Putamen (tissue), 1 donor: ENCODE data around the gene MUC12.
"Not testable (repeated sequence)": the region's sequence is repeated elsewhere in the genome, so short reads cannot be mapped to it uniquely, and the experiment has no call there.

Source experiments
- DNase-seq: peaks from one replicate; pipeline ENCODE4 v3.0.0-alpha.2; 2016; ENCODE audit warnings: low spot score

MUC12 gene

DNA sequence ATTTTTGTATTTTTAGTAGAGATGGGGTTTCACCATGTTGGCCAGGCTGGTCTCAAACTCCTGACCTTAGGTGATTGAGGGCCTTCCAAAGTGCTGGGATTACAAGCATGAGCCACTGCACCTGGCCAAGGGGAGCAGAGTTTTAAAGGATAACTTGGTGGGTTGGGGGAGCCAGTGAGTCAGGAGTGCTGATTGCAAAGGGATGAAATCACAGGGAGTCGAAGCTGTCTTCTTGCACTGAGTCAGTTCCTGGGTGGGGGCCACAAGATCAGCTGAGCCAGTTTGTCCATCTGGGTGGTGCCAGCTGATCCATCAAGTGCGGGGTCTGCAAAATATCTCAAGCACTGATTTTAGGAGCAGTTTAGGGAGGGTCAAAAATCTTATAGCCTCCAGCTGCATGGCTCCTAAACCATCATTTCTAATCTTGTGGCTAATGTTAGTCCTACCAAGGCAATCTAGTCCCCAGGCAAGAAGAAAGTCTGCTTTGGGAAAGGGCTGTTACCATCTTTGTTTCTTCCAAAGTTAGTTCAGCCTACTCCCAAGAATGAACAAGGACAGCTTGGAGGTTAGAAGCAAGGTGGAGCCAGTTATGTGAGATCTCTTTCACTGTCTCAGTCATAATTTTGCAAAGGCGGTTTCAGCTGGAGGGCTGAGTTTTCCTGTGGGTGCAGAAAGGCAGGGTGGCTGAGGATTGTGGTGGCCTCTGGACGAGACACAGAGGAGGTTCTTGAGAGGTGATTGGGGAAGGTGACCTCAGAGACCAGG is 15.8 kb downstream of the MUC12 start:
- DNase-seq = not testable (repeated sequence)

GRCh38 chr7:100991631-100992030 is 22.3 kb downstream of the MUC12 start:
- no peak for DNase-seq

- not testable (repeated sequence) for DNase-seq
These were observed 22.9 kb downstream of the MUC12 start for GRCh38 chr7:100992280-100992679.

GRCh38 chr7:100994671-100995070 is 25.3 kb downstream of the MUC12 start:
- not testable (repeated sequence) for DNase-seq

DNA sequence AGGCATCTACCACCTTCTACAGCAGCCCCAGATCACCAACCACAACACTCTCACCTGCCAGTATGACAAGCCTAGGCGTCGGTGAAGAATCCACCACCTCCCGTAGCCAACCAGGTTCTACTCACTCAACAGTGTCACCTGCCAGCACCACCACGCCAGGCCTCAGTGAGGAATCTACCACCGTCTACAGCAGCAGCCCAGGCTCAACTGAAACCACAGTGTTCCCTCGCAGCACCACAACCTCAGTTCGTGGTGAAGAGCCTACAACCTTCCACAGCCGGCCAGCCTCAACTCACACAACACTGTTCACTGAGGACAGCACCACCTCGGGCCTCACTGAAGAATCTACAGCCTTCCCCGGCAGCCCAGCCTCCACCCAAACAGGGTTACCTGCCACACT is 29.2 kb downstream of the MUC12 start:
- DNase-seq = not testable (repeated sequence)

GRCh38 chr7:100999334-100999733 is 30.0 kb downstream of the MUC12 start:
- DNase-seq = not testable (repeated sequence)

GRCh38 chr7:101000025-101000424 is 30.7 kb downstream of the MUC12 start:
- not testable (repeated sequence) for DNase-seq

- DNase-seq = not testable (repeated sequence)
These were observed 33.0 kb downstream of the MUC12 start for GRCh38 chr7:101002333-101002732.

- not testable (repeated sequence) for DNase-seq
These were observed 38.0 kb downstream of the MUC12 start for GRCh38 chr7:101007361-101007760.

- no peak for DNase-seq
These were observed 40.3 kb downstream of the MUC12 start for GRCh38 chr7:101009629-101010028.

DNA sequence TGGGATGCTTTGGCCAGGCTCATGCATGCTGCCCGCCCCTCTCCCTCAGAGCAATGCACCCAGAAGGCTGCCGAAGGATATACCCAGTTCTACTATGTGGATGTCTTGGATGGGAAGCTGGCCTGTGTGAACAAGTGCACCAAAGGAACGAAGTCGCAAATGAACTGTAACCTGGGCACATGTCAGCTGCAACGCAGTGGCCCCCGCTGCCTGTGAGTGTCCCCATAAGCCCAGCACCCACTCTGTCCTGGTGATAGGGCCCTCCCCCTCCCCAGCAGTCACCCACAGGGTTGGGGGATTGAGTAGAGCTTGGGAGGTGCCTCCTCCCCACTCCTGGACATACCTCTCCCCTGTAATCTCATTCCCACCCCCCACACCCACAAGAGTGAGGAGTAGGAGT is 43.6 kb downstream of the MUC12 start:
- DNase-seq = no peak

DNA sequence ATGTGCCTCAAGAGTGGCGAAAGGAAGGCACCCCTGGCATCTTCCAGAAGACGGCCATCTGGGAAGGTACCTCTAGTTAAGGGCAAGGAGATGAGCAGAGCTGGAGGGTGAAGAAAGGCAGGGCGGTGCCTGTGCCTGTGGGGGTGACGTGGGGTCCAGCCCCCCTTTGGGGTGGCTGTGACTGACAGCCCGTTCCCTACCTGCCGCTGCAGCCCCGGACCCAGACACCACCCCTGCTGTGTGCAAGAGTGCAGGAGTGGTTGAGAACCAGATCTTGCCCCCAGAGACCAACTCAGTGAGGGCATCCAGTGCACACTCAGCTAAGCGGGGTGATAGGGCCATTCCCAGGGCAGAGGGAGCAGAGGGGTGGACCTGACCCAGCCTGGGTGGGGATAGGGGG is 46.3 kb downstream of the MUC12 start:
- no peak for DNase-seq

- no peak for DNase-seq
These were observed 47.9 kb downstream of the MUC12 start for GRCh38 chr7:101017064-101017777.

- no peak for DNase-seq
These were observed 49.2 kb downstream of the MUC12 start for GRCh38 chr7:101018271-101019167.

DNA sequence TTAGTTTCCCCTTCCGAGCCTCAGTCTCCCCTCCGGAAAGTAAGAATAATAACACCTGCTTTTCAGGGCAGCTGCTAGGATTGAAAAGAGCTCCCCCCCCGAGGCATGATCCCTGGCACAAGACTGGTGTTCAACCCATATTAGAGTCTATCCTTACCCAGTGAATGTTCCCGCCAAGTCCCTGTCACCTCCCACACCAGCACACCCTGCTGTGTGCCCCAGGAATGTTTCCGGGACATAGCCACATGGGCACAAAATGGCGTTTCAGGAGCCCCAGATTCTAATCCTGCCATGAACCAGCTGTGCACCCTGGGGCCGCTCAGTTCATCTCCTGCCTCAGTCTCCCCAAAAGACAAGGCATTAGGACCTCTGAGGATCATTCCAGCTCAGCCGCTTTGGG is 51.1 kb downstream of the MUC12 start:
- no peak for DNase-seq

- DNase-seq = no peak
These were observed 52.3 kb downstream of the MUC12 start for GRCh38 chr7:101021703-101022102.

- DNase-seq = no peak
These were observed 54.5 kb downstream of the MUC12 start for GRCh38 chr7:101023839-101024238.

DNA sequence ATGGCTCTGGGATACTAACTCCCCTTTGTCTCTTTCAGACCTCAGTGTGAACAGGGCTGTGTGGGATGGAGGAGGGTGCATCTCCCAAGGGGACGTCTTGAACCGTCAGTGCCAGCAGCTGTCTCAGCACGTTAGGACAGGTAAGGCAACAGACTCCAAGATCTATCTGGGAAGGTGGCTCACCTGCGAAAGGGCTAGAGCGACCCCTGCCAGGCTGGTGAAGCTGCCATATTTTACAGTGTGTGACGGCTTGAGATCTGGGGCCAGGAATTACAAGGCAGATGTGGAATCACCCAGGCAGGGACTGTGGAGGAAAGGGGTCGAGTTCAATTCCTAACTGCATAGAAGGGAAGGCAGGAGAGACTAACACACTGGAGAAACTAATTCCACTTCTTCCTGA is 61.7 kb downstream of the MUC12 start:
- DNase-seq = no peak

- no peak for DNase-seq
These were observed 66.6 kb downstream of the MUC12 start for GRCh38 chr7:101035941-101036340.

DNA sequence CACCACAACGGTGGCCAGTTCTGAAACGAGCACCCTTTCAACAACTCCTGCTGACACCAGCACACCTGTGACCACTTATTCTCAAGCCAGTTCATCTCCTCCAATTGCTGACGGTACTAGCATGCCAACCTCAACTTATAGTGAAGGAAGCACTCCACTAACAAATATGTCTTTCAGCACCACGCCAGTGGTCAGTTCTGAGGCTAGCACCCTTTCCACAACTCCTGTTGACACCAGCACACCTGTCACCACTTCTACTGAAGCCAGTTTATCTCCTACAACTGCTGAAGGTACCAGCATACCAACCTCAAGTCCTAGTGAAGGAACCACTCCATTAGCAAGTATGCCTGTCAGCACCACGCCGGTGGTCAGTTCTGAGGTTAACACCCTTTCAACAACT is 71.9 kb downstream of the MUC12 start:
- not testable (repeated sequence) for DNase-seq

GRCh38 chr7:101058355-101058754 is 89.0 kb downstream of the MUC12 start:
- no peak for DNase-seq

DNA sequence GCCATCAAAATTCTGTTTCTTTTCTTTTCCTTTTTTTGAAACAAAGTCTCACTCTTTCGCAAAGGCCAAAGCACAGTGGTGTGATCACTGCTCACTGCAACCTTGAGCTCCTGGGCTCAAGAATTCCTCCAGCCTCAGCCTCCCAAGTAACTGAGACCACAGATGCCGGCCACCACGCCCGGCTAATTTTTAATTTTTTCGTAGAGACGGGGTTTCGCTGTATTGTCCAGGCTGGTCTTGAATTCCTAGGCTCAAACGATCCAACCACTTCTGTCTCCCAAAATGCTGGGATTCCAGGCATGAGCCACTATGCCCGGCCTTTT is 90.2 kb downstream of the MUC12 start:
- DNase-seq = no peak

- DNase-seq = no peak
These were observed 91.6 kb downstream of the MUC12 start for GRCh38 chr7:101060992-101061391.
